Measurements from ENCODE around the gene GNPDA1. TPM values are rescaled to one million over a fixed set of nuclear protein-coding genes. Genes with fewer than 3 reads are reported as not detected.

GNPDA1 gene
- total RNA-seq (2022) (36.1 and 60.9 TPM in 2 replicates), Bru-seq, nascent RNA (percentile 77 among the genes with signal in this experiment), BruChase-seq, experiment 1, labeled RNA remaining after a 6-hour chase (percentile 93 among the genes with signal in this experiment), BruChase-seq, experiment 2, labeled RNA remaining after a 2-hour chase (percentile 82 among the genes with signal in this experiment)
- long read RNA-seq, transcript GNPDA1-201 (7 exons, 2,273 nt), result major isoform, 24 of 42 reads
- long read RNA-seq, partial matches to known transcripts, result 2 of 42 reads
- long read RNA-seq, other reads (novel, unspliced or antisense), result 11 of 42 reads

GRCh38 chr5:142012792-142013388 is at the start of gene GNPDA1:
GNPDA1 (minus strand) TSS chr5:142013027; CDS start chr5:142012035, 992 bp downstream.
- CTCF ChIA-PET, result interaction anchor here (0.7 to 18.8 kb wide), 17 partner anchors 9 to 311 kb away, joined by 3 to 186 read pairs (median 5); partner anchors contain the start of gene RNF14
- TF ChIP-seq, protein P1, sequence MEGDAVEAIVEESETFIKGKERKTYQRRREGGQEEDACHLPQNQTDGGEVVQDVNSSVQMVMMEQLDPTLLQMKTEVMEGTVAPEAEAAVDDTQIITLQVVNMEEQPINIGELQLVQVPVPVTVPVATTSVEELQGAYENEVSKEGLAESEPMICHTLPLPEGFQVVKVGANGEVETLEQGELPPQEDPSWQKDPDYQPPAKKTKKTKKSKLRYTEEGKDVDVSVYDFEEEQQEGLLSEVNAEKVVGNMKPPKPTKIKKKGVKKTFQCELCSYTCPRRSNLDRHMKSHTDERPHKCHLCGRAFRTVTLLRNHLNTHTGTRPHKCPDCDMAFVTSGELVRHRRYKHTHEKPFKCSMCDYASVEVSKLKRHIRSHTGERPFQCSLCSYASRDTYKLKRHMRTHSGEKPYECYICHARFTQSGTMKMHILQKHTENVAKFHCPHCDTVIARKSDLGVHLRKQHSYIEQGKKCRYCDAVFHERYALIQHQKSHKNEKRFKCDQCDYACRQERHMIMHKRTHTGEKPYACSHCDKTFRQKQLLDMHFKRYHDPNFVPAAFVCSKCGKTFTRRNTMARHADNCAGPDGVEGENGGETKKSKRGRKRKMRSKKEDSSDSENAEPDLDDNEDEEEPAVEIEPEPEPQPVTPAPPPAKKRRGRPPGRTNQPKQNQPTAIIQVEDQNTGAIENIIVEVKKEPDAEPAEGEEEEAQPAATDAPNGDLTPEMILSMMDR (IDR thresholded peaks at IDR 0.05; ENCODE audit: unreplicated experiment), result no peak
- H3K36me3 Mint-ChIP-seq (ENCODE audit: insufficient read depth, unreplicated experiment), result peaks cover 28% of the 10 kb centered on the region
- BruUV-seq (replicated peaks), result no TSS peak
- H3K27ac Mint-ChIP-seq (ENCODE audit: low read depth, unreplicated experiment), result peak within 1 kb of the TSS; percentile 82
- POLR2A ChIA-PET, result interaction anchor here (0.7 to 7.2 kb wide), 27 partner anchors 11 to 500 kb away, joined by 3 to 98 read pairs (median 4); partner anchors contain the start of genes NDFIP1, RNF14 and SPRY4
- peak within 1 kb of the TSS; percentile 82 for H3K4me3 Mint-ChIP-seq (ENCODE audit: unreplicated experiment)
- H3K4me1 Mint-ChIP-seq (ENCODE audit: insufficient read depth, unreplicated experiment), result peaks cover 35% of the 10 kb centered on the region
- DNase-seq (ENCODE audit: unreplicated experiment), result peak; percentile 78
- no peaks in the 10 kb centered on the region for H3K9me3 Mint-ChIP-seq (ENCODE audit: unreplicated experiment)
- no peaks in the 10 kb centered on the region for H3K27me3 Mint-ChIP-seq (ENCODE audit: insufficient read depth, unreplicated experiment)
- intact Hi-C loops (cut with micrococcal nuclease), result loop anchor here (1.0 kb wide), 1 partner anchor 131 kb away; no protein-coding TSS in a partner anchor

DNA sequence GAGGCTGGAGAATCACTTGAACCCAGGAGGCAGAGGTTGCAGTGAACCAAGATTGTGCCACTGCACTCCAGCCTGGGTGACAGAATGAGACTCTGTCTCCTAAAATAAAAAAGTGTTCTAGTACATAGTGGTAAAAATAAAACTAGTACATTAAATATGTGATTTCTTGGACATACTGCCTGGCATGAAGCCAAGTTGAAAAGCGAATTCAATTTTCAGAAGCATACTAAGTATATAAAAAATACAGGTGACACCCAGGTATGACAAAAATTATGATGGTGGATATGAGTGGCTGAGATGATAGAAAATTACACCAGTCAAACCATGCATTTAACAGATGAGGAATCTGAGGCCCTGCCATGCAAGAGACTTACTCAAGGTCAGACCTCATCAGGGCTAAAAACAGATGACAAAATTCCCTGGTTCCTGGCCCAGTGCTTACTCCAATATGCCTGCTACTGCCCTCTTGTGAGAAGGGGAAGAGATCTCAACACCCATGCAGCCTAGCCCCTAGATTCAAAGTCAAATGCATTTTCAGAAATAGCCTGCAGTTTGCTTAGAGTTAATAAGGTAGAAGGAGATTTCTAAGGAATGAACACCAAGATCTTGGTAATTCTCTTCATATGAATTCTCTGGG is 46.6 kb upstream of the GNPDA1 start:
- H3K27me3 Mint-ChIP-seq (ENCODE audit: insufficient read depth, unreplicated experiment), result no peaks in the 10 kb centered on the region
- no TSS peak for BruUV-seq (replicated peaks)

DNA sequence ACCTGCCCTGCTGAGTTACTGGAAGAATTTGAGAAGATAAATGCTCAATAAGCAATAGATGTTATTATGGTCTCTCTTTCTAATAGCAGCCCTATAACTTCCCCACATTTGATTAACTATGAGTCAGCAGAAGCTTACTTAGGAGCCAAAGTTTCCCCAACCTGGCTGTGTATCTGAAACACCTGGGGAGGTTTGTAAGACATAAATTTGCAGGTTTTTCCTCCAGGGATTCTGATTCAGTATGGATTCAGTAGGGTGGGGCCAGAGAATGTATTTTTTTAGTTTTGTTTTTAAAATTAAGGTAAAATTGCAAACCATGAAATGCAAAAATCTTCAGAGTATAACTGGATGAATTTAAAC is 44.9 kb upstream of the GNPDA1 start:
- H3K4me1 Mint-ChIP-seq (ENCODE audit: insufficient read depth, unreplicated experiment), result peaks cover 34% of the 10 kb centered on the region
- ChIA-PET CTCF (interaction anchor here (2.1 kb wide), 1 partner anchor 86 kb away, joined by 7 read pairs; no protein-coding TSS in a partner anchor), POLR2A (interaction anchor here (0.6 to 6.8 kb wide), 17 partner anchors 10 to 441 kb away, joined by 3 to 63 read pairs (median 4); partner anchors contain the start of genes GNPDA1, HDAC3, NDFIP1 and RELL2)
- intact Hi-C loops (cut with micrococcal nuclease), result loop anchor here (5.0 kb wide), 1 partner anchor 40 kb away; no protein-coding TSS in a partner anchor
- H3K36me3 Mint-ChIP-seq (ENCODE audit: insufficient read depth, unreplicated experiment), result peaks cover 10% of the 10 kb centered on the region
- H3K27me3 Mint-ChIP-seq (ENCODE audit: insufficient read depth, unreplicated experiment), result no peaks in the 10 kb centered on the region
- no peak overlapping the region for H3K4me3 Mint-ChIP-seq (ENCODE audit: unreplicated experiment)
- no TSS peak for BruUV-seq (replicated peaks)
- no peaks in the 10 kb centered on the region for H3K9me3 Mint-ChIP-seq (ENCODE audit: unreplicated experiment)
- TF ChIP-seq, protein P1 (IDR thresholded peaks at IDR 0.05; ENCODE audit: unreplicated experiment), result no peak
- peak; percentile 48 for DNase-seq (ENCODE audit: unreplicated experiment)
- H3K27ac Mint-ChIP-seq (ENCODE audit: low read depth, unreplicated experiment), result peak overlapping the region; percentile 95

More for the DNA sequence above, 46.6 kb upstream of the GNPDA1 start:
- DNase-seq (ENCODE audit: unreplicated experiment), result peak; percentile 53
- no peak overlapping the region for H3K27ac Mint-ChIP-seq (ENCODE audit: low read depth, unreplicated experiment)
- H3K4me3 Mint-ChIP-seq (ENCODE audit: unreplicated experiment), result no peak overlapping the region
- H3K4me1 Mint-ChIP-seq (ENCODE audit: insufficient read depth, unreplicated experiment), result peaks cover 24% of the 10 kb centered on the region
- intact Hi-C loops (cut with micrococcal nuclease), result loop anchor here (5.0 kb wide), 1 partner anchor 42 kb away; no protein-coding TSS in a partner anchor
- ChIA-PET POLR2A (interaction anchor here (0.6 to 6.8 kb wide), 7 partner anchors 35 to 1917 kb away, joined by 3 to 63 read pairs (median 6); partner anchors contain the start of genes GNPDA1, NDFIP1 and RNF14), CTCF (interaction anchor here (1.0 to 1.2 kb wide), 2 partner anchors 34 to 44 kb away, joined by 3 to 4 read pairs; no protein-coding TSS in a partner anchor)
- H3K9me3 Mint-ChIP-seq (ENCODE audit: unreplicated experiment), result no peaks in the 10 kb centered on the region
- TF ChIP-seq, protein P1 (IDR thresholded peaks at IDR 0.05; ENCODE audit: unreplicated experiment), result no peak
- peaks cover 10% of the 10 kb centered on the region for H3K36me3 Mint-ChIP-seq (ENCODE audit: insufficient read depth, unreplicated experiment)

All from MCF 10A (cell line).